ENCODE data around the gene AFAP1L2.

AFAP1L2 gene

DNA sequence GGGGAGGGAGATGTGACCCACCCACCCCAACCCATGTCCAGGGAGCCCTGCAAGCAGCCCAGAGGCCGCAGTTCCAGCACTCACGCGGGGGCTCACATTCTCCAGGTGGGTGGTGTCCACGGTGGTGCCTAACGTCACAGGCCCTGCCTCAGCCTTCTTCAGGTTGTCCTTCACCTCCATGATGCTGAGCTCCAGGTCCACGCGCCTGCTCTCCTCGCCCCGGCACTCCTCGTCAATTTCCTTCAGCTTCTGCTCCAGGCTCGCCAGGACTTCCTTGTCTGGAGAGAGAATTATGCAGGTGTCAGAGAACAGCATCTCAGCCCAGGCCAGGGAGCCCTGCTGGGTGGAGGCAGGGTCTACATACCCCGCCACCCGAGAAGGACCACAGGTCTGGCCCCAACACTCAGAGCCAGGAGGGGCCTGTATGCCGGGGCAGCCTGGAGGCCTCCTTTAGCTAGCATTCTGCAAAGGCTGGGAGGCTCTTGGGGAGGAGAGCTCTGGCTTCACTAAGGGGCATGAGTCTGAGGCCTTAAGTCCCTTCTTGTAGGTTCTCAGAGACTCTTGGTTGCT is 107.1 kb downstream of the AFAP1L2 start:
- H3K4me3 ChIP-seq (replicated peaks in 1 of 2; ENCODE audit: low read depth in 2 of 2, low read length in 2 of 2): no peak overlapping the region
- TF ChIP-seq CTCF (IDR thresholded peaks at IDR 0.05; ENCODE audit: low read depth, low read length): no peak
- no peak for DNase-seq (ENCODE audit: low read depth in 2 of 2)

- no peak overlapping the region for H3K4me3 ChIP-seq (replicated peaks in 1 of 2; ENCODE audit: low read depth in 2 of 2, low read length in 2 of 2)
- TF ChIP-seq CTCF (IDR thresholded peaks at IDR 0.05; ENCODE audit: low read depth, low read length): no peak
- no peak for DNase-seq (ENCODE audit: low read depth in 2 of 2)
Measured at GRCh38 chr10:114295393-114295792, 108.9 kb downstream of the AFAP1L2 start.

- DNase-seq (ENCODE audit: low read depth in 2 of 2): no peak
- no peak for TF ChIP-seq CTCF (IDR thresholded peaks at IDR 0.05; ENCODE audit: low read depth, low read length)
- no peak overlapping the region for H3K4me3 ChIP-seq (replicated peaks in 1 of 2; ENCODE audit: low read depth in 2 of 2, low read length in 2 of 2)
Measured at GRCh38 chr10:114294549-114294948, 109.8 kb downstream of the AFAP1L2 start.

DNA sequence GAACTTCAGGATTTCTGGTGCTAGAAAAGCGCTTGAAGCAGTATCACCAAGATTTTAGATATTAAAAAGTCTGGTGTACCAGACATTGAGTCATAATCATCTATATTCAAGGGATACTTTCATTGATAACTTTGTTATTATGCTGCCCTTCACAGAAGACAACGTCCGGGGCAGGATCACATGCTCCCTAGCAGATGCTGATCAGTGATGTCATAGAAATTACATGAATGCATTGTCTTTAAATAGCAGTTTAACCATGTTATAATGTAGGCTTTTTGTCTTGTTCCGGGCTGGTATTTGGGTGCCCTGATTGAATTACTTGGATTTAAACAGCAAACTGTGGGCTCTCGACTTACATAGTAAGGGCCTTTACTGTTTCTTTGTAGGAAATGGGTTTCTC is 111.2 kb downstream of the AFAP1L2 start:
- no peak overlapping the region for H3K4me3 ChIP-seq (replicated peaks in 1 of 2; ENCODE audit: low read depth in 2 of 2, low read length in 2 of 2)
- TF ChIP-seq CTCF (IDR thresholded peaks at IDR 0.05; ENCODE audit: low read depth, low read length): no peak
- DNase-seq (ENCODE audit: low read depth in 2 of 2): no peak

- TF ChIP-seq CTCF (IDR thresholded peaks at IDR 0.05; ENCODE audit: low read depth, low read length): no peak
- H3K4me3 ChIP-seq (replicated peaks in 1 of 2; ENCODE audit: low read depth in 2 of 2, low read length in 2 of 2): no peak overlapping the region
- DNase-seq (ENCODE audit: low read depth in 2 of 2): no peak
Measured at GRCh38 chr10:114291516-114291915, 112.8 kb downstream of the AFAP1L2 start.

DNA sequence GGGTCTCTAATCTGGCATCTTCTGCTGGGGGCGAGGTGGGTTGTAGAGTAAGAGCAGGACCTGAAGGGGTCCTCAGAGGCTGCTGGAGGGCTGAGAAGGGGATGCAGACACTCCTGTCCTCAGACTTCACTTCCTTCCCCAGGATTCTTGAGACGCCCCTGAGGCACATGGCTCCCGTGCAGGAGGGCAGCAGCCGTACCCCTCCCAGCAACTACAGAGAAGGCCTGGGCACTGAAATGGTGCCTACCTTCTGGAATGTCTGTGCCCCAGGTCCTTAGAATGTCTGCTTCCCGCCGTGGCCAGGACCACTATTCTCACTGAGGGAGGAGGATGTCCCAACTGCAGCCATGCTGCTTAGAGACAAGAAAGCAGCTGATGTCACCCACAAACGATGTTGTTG is 113.2 kb downstream of the AFAP1L2 start:
- no peak for TF ChIP-seq CTCF (IDR thresholded peaks at IDR 0.05; ENCODE audit: low read depth, low read length)
- no peak for DNase-seq (ENCODE audit: low read depth in 2 of 2)
- no peak overlapping the region for H3K4me3 ChIP-seq (replicated peaks in 1 of 2; ENCODE audit: low read depth in 2 of 2, low read length in 2 of 2)

DNA sequence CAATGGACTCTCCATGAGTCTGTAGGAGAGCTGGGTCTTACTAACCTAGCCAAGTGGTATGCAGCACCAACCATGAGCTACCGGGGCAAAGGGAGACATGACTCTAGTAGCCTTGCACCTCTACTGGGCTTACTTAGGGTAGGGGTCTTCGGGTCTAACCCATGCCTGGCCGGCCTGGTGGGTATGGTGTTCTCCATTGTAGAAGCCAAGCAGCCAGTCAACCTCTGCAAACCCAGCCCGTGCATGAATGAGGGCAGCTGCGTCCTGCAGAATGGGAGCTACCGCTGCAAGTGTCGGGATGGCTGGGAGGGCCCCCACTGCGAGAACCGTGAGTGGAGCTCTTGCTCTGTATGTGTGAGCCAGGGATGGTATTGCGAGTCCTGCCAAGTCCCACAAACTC is 114.3 kb downstream of the AFAP1L2 start:
- H3K4me3 ChIP-seq (replicated peaks in 1 of 2; ENCODE audit: low read depth in 2 of 2, low read length in 2 of 2): no peak overlapping the region
- DNase-seq (ENCODE audit: low read depth in 2 of 2): no peak
- no peak for TF ChIP-seq CTCF (IDR thresholded peaks at IDR 0.05; ENCODE audit: low read depth, low read length)
